Type B pancreatic cell (in vitro differentiated cells): ENCODE measurements around the gene GTF2H1. TPM values are rescaled to one million over a fixed set of nuclear protein-coding genes. Genes with fewer than 3 reads are reported as not detected.

Experiments
- DNase-seq: peaks from one replicate; pipeline ENCODE4 v3.0.0; 2021; ENCODE audit warnings: mixed read lengths; ENCODE audit not compliant: unreplicated experiment; ENCODE audit errors: extremely low spot score
- H3K27ac Mint-ChIP-seq: 2 replicates; pipeline ENCODE4 v1.8.0; 2021; ENCODE audit warnings: mild to moderate bottlenecking, mixed read lengths
- H3K27me3 Mint-ChIP-seq: 2 replicates; pipeline ENCODE4 v1.8.0; 2021; ENCODE audit warnings: mixed read lengths
- H3K36me3 Mint-ChIP-seq: 2 replicates; pipeline ENCODE4 v1.8.0; 2021; ENCODE audit warnings: mixed read lengths
- H3K4me1 Mint-ChIP-seq: one replicate; pipeline ENCODE4 v1.8.0; 2021; ENCODE audit warnings: mixed read lengths; ENCODE audit not compliant: unreplicated experiment
- H3K4me3 Mint-ChIP-seq: 2 replicates; pipeline ENCODE4 v1.8.0; 2021; ENCODE audit warnings: mild to moderate bottlenecking, mixed read lengths
- H3K9me3 Mint-ChIP-seq: 2 replicates; pipeline ENCODE4 v1.8.0; 2021; ENCODE audit warnings: mixed read lengths
- total RNA-seq: library from RNA; stranded (reverse); gene quantifications from 2 replicates; pipeline ENCODE4 v1.2.1, GENCODE V29; 2021; ENCODE audit warnings: low replicate concordance
- TF ChIP-seq, protein P1 (sequence below): fragments of 200-600 bp; sonication (generic); conservative IDR thresholded peaks from 2 replicates; pipeline ENCODE4 v1.5.0; 2021; ENCODE audit warnings: antibody characterized with exemption, mild to moderate bottlenecking

The GTF2H1 gene
- total RNA-seq, 1 donor from 2014 or later: 41.6 TPM

DNA sequence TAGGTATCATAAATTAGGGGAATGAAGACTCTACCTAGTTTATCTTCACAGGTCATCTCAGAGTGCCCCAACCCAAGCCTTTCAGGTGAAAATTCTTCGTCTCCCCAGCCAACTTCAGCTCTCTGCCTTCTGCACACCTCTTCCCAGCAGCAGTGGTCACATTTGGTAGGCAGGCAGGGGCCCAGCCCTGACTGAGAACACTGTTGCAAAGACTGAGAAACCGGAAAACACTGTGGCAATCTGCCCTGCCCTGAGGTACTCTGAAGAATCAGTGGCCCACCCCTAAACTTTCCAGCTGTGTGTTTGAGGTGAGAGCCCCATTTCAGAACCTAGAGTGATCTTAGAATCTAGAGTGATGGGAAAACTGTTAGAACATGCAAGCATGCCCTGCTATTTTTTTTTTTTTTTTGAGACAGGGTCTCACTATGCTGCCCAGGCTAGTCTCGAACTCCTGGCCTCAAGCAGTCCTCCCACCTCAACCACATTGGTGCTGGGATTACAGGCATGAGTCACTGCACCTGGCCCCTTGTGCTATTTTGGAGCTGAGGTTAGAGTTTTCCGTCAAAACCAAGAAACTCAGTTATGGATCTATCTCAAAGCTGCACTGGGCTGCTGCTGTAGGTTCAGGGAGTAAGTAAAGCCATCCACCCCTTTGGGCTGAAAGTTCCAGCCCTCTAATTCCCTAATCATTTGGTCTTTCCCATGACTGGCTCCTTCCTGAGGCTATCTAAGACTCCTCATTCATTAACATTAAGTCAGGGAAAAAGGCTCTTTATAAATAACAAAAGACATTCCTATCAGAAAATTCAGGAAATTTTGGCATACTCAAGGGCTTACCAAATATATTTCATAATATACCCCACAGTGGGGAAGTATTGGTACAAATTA, 70.3 kb downstream of the GTF2H1 start:
- Mint-ChIP-seq H3K36me3 (peaks cover under 1% of the 10 kb centered on the region), H3K4me1 (peaks cover 21% of the 10 kb centered on the region), H3K27ac (no peak overlapping the region), H3K27me3 (no peaks in the 10 kb centered on the region), H3K4me3 (peak overlapping the region; percentile 71), H3K9me3 (no peaks in the 10 kb centered on the region)
- no peak for DNase-seq
- TF ChIP-seq, protein P1, sequence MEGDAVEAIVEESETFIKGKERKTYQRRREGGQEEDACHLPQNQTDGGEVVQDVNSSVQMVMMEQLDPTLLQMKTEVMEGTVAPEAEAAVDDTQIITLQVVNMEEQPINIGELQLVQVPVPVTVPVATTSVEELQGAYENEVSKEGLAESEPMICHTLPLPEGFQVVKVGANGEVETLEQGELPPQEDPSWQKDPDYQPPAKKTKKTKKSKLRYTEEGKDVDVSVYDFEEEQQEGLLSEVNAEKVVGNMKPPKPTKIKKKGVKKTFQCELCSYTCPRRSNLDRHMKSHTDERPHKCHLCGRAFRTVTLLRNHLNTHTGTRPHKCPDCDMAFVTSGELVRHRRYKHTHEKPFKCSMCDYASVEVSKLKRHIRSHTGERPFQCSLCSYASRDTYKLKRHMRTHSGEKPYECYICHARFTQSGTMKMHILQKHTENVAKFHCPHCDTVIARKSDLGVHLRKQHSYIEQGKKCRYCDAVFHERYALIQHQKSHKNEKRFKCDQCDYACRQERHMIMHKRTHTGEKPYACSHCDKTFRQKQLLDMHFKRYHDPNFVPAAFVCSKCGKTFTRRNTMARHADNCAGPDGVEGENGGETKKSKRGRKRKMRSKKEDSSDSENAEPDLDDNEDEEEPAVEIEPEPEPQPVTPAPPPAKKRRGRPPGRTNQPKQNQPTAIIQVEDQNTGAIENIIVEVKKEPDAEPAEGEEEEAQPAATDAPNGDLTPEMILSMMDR: no peak

- Mint-ChIP-seq H3K4me3 (peak overlapping the region; percentile 95), H3K36me3 (peaks cover 5% of the 10 kb centered on the region), H3K4me1 (peaks cover 21% of the 10 kb centered on the region), H3K27ac (peak overlapping the region; percentile 97), H3K9me3 (no peaks in the 10 kb centered on the region), H3K27me3 (no peaks in the 10 kb centered on the region)
- no peak for DNase-seq
- TF ChIP-seq, protein P1: no peak
Observed at GRCh38 chr11:18393581-18394274, 71.4 kb downstream of the GTF2H1 start.

DNA sequence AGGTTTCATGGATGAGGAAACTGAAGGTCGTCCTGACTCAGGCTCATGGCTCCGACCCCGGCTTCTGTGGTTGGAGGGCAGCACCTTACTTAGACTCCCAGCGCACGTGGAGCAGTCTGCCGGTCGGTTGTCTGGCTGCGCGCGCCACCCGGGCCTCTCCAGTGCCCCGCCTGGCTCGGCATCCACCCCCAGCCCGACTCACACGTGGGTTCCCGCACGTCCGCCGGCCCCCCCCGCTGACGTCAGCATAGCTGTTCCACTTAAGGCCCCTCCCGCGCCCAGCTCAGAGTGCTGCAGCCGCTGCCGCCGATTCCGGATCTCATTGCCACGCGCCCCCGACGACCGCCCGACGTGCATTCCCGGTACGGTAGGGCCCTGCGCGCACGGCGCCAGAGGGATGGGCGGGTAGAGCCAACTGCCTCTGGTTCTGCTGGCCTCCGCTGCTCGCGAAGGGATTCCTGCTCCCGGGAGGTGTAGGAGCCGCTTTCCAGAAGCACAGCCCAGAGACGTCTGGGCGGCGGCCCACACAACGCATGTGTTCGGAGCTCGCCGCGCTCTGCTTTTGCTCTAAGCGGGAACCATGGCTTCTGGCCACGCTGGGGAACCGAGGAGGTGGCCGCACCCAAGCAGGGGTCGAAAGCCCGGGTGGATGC, 72.0 kb downstream of the GTF2H1 start, which contains the start of gene LDHA:
TSS of gene LDHA (plus strand) at position 289 of the 653 bp plus-strand sequence. CDS start 2,280 bp downstream, outside the sequence.
- H3K4me1 Mint-ChIP-seq: peaks cover 21% of the 10 kb centered on the region
- no peaks in the 10 kb centered on the region for H3K27me3 Mint-ChIP-seq
- DNase-seq: peak; percentile 89
- peak within 1 kb of the TSS; percentile 97 for H3K27ac Mint-ChIP-seq
- TF ChIP-seq, protein P1: no peak
- H3K36me3 Mint-ChIP-seq: peaks cover 5% of the 10 kb centered on the region
- no peaks in the 10 kb centered on the region for H3K9me3 Mint-ChIP-seq
- H3K4me3 Mint-ChIP-seq: peak within 1 kb of the TSS; percentile 95

DNA sequence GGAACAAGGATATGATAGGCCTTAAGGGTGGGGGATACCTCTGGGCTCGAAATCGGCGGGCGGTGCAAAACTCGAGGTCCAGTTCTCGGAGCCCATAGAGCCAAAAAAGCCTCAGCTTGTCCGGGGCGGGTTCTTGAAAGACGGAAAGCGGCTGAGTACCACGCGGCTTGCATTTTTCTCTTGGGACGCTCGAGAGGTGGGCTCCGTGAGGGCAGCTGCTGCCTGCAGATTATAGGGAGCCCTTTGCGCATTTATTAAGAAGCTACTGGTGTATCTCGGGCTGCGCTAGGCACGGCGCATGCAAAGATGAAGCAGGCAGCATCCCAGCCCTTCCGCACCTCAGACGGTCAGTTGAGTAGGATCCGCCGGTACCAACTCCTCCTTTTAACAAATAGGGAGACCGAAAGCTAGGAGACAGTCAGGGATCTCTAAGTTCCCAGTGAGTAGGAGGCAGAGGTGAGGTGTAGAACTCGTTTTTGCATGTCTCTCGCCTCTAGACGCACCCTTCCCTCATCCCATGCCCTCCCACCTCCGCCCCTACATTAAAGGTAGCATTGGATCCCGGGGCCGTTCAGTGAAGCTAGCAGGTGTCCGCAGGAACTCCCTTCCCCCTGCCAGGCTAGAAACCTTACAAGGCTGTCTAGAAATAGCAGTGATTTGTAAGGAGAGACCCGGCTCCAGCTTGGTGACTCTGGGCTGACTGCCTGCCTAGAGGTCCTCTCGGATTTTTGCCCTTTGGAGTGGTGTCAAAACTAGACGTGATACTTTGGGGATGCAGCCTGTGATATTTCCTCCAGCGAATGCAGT, 72.8 kb downstream of the GTF2H1 start:
- H3K4me1 Mint-ChIP-seq: peaks cover 21% of the 10 kb centered on the region
- H3K27me3 Mint-ChIP-seq: no peaks in the 10 kb centered on the region
- peaks cover 8% of the 10 kb centered on the region for H3K36me3 Mint-ChIP-seq
- H3K4me3 Mint-ChIP-seq: peak overlapping the region; percentile 95
- no peak for DNase-seq
- TF ChIP-seq, protein P1: no peak
- peak overlapping the region; percentile 97 for H3K27ac Mint-ChIP-seq
- no peaks in the 10 kb centered on the region for H3K9me3 Mint-ChIP-seq
